Loucy (cell line): Measurements from ENCODE around the gene PDE9A.

Experiments
- EZH2phosphoT487 ChIP-seq: fragments of 200-600 bp; IDR thresholded peaks from 2 replicates; pipeline ENCODE4 v1.6.1; 2018; ENCODE audit warnings: antibody characterized with exemption, mild to moderate bottlenecking, moderate library complexity, borderline replicate concordance
- TF ChIP-seq, protein P1 (sequence below): fragments of 200-600 bp; sonication (generic); conservative IDR thresholded peaks from 2 replicates; pipeline ENCODE4 v1.5.1; 2014; ENCODE audit warnings: mild to moderate bottlenecking, antibody characterized with exemption, low read length

DNA sequence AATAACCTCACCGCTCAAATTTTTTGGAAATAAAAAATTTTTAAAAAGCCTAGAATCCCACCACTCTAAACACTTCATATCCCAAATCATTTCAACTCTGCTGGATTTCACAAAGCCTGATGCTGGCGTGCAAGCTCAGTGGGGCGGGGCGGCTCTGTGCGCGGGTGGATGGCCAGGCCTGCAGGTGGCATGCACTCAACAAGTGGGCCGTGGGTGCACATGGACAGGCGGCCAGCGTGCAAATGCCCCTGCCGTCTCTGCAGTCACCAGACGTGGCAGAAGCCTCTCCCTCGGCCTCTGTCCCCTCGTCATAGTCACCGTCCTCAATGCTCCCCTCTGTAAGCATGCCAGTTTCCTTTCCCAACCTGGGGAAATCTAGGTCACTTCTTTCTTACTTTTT is 6.6 kb upstream of the PDE9A start:
- TF ChIP-seq, protein P1, sequence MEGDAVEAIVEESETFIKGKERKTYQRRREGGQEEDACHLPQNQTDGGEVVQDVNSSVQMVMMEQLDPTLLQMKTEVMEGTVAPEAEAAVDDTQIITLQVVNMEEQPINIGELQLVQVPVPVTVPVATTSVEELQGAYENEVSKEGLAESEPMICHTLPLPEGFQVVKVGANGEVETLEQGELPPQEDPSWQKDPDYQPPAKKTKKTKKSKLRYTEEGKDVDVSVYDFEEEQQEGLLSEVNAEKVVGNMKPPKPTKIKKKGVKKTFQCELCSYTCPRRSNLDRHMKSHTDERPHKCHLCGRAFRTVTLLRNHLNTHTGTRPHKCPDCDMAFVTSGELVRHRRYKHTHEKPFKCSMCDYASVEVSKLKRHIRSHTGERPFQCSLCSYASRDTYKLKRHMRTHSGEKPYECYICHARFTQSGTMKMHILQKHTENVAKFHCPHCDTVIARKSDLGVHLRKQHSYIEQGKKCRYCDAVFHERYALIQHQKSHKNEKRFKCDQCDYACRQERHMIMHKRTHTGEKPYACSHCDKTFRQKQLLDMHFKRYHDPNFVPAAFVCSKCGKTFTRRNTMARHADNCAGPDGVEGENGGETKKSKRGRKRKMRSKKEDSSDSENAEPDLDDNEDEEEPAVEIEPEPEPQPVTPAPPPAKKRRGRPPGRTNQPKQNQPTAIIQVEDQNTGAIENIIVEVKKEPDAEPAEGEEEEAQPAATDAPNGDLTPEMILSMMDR = no peak
- no peak for TF ChIP-seq EZH2phosphoT487
